A673 (cell line): ENCODE results near the gene PLEK2. TPM values are rescaled to one million over a fixed set of nuclear protein-coding genes. Genes with fewer than 3 reads are reported as not detected.

Experiments used
- BruUV-seq: library from RNA; stranded (reverse); fragments of 400-500 nt; replicated peaks from 2 replicates; lab custom pipeline; 2021; lab: Mats Ljungman, UMichigan
- CTCF ChIA-PET: fragments of 300-600 bp; sonication (Branson Sonifier 250); formaldehyde crosslinking; loops from one replicate; lab custom pipeline; 2022; ENCODE audit warnings: antibody characterized with exemption; lab: Charles Lee
- POLR2A ChIA-PET: fragments of 300-600 bp; sonication (Branson Sonifier 250); formaldehyde crosslinking; loops from one replicate; lab custom pipeline; 2022; ENCODE audit warnings: antibody characterized with exemption; ENCODE audit not compliant: low non-redundant PET; lab: Charles Lee
- DNase-seq: peaks from one replicate; pipeline ENCODE4 v3.0.0-alpha.2; 2015; ENCODE audit warnings: low spot score
- H3K27ac ChIP-seq: fragments of 200-600 bp; sonication (generic); 2 replicates; pipeline ENCODE4 v1.5.1; 2016; ENCODE audit warnings: mixed run types, low read depth, mild to moderate bottlenecking, mixed read lengths, antibody characterized with exemption, low read length; ENCODE audit not compliant: poor library complexity, severe bottlenecking
- H3K27me3 ChIP-seq: fragments of 200-600 bp; sonication (generic); replicated peaks from 2 replicates; pipeline ENCODE4 v1.6.1; 2017; ENCODE audit warnings: mixed run types, low read depth, mild to moderate bottlenecking, mixed read lengths, antibody characterized with exemption, low read length; ENCODE audit not compliant: insufficient read depth, poor library complexity
- H3K36me3 ChIP-seq: fragments of 200-600 bp; sonication (generic); 2 replicates; pipeline ENCODE4 v1.6.1; 2016; ENCODE audit warnings: mixed run types, mild to moderate bottlenecking, mixed read lengths, antibody characterized with exemption, low read length; ENCODE audit not compliant: insufficient read depth, poor library complexity, severe bottlenecking
- H3K4me1 ChIP-seq: fragments of 200-600 bp; sonication (generic); 2 replicates; pipeline ENCODE4 v1.6.1; 2017; ENCODE audit warnings: mixed run types, mild to moderate bottlenecking, mixed read lengths, antibody characterized with exemption, low read length; ENCODE audit not compliant: insufficient read depth, poor library complexity, severe bottlenecking
- H3K4me3 ChIP-seq: fragments of 200-600 bp; sonication (generic); 2 replicates; pipeline ENCODE4 v1.5.1; 2016; ENCODE audit warnings: low read depth, mixed run types, mild to moderate bottlenecking, mixed read lengths, low read length; ENCODE audit not compliant: poor library complexity, severe bottlenecking
- H3K9me3 ChIP-seq: fragments of 200-600 bp; sonication (generic); 2 replicates; pipeline ENCODE4 v1.6.1; 2016; ENCODE audit warnings: mixed run types, low read depth, mild to moderate bottlenecking, mixed read lengths, antibody characterized with exemption, low read length; ENCODE audit not compliant: poor library complexity, severe bottlenecking
- EZH2 ChIP-seq: fragments of 200-600 bp; sonication (generic); IDR thresholded peaks from 2 replicates; pipeline ENCODE4 v1.6.1; 2017; ENCODE audit warnings: borderline replicate concordance, low read depth, mild to moderate bottlenecking, mixed read lengths, antibody characterized with exemption, low read length; ENCODE audit not compliant: poor library complexity, severe bottlenecking
- intact Hi-C: fragments of 100-400 bp; cut with micrococcal nuclease; formaldehyde crosslinking; loops from one replicate; pipeline ENCODE4 v1.10.0; 2022; ENCODE audit not compliant: unreplicated experiment
- total RNA-seq: library from RNA; stranded (reverse); gene quantifications from 2 replicates; pipeline ENCODE4 v1.2.3, GENCODE V29; 2021
- TF ChIP-seq, protein P1 (sequence below): fragments of 300-800, 200-600 bp; sonication (generic); conservative IDR thresholded peaks from 2 replicates; pipeline ENCODE4 v1.5.1; 2017; ENCODE audit warnings: low read depth, mild to moderate bottlenecking, antibody characterized with exemption, low read length, moderate library complexity, mixed read lengths

PLEK2 gene
- total RNA-seq, 1 experiment from 2014 or later, result 6.8 TPM

DNA sequence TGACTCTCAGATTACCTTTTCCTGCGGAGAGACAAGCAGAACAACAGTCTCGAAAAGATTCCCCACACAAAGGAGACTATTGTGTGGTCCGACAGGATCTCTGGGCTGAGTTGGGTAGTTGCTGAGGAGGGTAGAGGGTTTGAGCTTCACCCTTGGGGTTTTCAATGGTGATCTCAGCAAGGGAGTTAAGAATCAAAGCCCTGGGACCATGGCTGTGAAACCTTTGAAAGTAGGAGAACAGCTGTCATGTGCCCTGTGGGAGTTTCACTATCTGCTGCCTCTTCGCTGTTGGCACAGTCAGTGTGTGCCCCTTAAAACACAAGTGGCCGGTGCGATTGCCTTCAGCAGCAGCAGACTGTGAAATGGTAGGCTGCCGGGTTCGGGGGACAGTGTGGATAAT is 14.2 kb upstream of the PLEK2 start:
- POLR2A ChIA-PET, result no interaction called here
- CTCF ChIA-PET, result interaction anchor here (0.6 to 3.3 kb wide), 6 partner anchors 41 to 1925 kb away, joined by 4 to 18 read pairs (median 10); no protein-coding TSS in a partner anchor

DNA sequence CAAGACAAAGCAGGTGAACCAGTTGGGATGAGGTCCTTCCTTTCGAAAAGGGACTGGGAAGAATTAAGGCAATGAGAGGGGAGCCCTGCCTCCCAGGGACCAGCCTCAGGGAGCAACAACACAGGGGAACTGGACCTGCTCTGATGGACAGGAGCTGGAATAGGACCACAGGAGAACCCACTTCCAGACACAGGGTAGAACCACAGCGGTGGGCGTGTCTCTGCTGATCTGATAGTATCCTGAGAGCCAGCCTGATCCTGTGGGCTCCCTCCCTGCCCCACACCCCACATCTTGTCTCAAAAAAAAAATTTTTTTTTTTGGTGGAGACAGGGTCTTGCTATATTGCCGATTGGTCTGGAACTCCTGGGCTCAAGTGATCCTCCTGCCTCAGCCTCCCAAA is 13.6 kb upstream of the PLEK2 start:
- POLR2A ChIA-PET, result no interaction called here
- H3K4me3 ChIP-seq, result no peak overlapping the region
- no peaks in the 10 kb centered on the region for H3K27me3 ChIP-seq
- intact Hi-C loops, result loop anchor here (2.0 kb wide), 1 partner anchor 279 kb away; no protein-coding TSS in a partner anchor
- H3K27ac ChIP-seq, result no peak overlapping the region
- CTCF ChIA-PET, result interaction anchor here (1.2 to 3.3 kb wide), 2 partner anchors 146 to 279 kb away, joined by 3 to 16 read pairs; no protein-coding TSS in a partner anchor
- no peaks in the 10 kb centered on the region for H3K4me1 ChIP-seq
- BruUV-seq, result no TSS peak
- no peaks in the 10 kb centered on the region for H3K36me3 ChIP-seq
- no peak for TF ChIP-seq EZH2
- TF ChIP-seq, protein P1, sequence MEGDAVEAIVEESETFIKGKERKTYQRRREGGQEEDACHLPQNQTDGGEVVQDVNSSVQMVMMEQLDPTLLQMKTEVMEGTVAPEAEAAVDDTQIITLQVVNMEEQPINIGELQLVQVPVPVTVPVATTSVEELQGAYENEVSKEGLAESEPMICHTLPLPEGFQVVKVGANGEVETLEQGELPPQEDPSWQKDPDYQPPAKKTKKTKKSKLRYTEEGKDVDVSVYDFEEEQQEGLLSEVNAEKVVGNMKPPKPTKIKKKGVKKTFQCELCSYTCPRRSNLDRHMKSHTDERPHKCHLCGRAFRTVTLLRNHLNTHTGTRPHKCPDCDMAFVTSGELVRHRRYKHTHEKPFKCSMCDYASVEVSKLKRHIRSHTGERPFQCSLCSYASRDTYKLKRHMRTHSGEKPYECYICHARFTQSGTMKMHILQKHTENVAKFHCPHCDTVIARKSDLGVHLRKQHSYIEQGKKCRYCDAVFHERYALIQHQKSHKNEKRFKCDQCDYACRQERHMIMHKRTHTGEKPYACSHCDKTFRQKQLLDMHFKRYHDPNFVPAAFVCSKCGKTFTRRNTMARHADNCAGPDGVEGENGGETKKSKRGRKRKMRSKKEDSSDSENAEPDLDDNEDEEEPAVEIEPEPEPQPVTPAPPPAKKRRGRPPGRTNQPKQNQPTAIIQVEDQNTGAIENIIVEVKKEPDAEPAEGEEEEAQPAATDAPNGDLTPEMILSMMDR, result no peak
- no peak for DNase-seq
- no peaks in the 10 kb centered on the region for H3K9me3 ChIP-seq

More for the DNA sequence above, 14.2 kb upstream of the PLEK2 start:
- H3K9me3 ChIP-seq, result no peaks in the 10 kb centered on the region
- no peak for DNase-seq
- no peak overlapping the region for H3K27ac ChIP-seq
- H3K4me3 ChIP-seq, result no peak overlapping the region
- no peaks in the 10 kb centered on the region for H3K36me3 ChIP-seq
- H3K4me1 ChIP-seq, result no peaks in the 10 kb centered on the region
- BruUV-seq, result no TSS peak
- TF ChIP-seq EZH2, result no peak
- TF ChIP-seq, protein P1, result no peak
- intact Hi-C loops, result loop anchor here (2.0 kb wide), 1 partner anchor 279 kb away; no protein-coding TSS in a partner anchor
- H3K27me3 ChIP-seq, result no peaks in the 10 kb centered on the region

DNA sequence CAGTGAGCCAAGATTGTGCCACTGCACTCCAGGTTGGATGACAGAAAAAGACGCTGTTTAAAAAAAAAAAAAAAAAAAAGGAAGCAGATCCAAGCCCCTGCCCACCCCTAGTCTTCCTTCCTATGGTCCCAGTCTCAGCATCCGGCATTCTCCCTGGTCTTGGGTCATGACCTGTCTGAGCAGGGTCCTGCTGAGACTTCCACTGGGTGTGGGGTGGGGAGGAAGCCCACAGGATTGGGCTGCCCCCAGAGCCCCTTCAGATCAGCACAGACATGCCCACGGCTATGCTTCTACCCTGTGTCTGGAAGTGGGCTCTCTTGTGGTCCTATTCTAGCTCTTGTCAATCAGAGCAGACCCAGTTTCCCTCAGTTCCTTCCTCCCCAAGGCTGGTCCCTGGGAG is 12.6 kb upstream of the PLEK2 start:
- H3K9me3 ChIP-seq, result no peaks in the 10 kb centered on the region
- no peak for DNase-seq
- H3K4me1 ChIP-seq, result no peaks in the 10 kb centered on the region
- ChIA-PET POLR2A (no interaction called here), CTCF (interaction anchor here (1.2 kb wide), 1 partner anchor 280 kb away, joined by 3 read pairs; no protein-coding TSS in a partner anchor)
- no peaks in the 10 kb centered on the region for H3K27me3 ChIP-seq
- H3K4me3 ChIP-seq, result no peak overlapping the region
- H3K27ac ChIP-seq, result no peak overlapping the region
- intact Hi-C loops, result no loop called here
- TF ChIP-seq EZH2, result no peak
- TF ChIP-seq, protein P1, result no peak
- H3K36me3 ChIP-seq, result no peaks in the 10 kb centered on the region
- BruUV-seq, result no TSS peak
